Uterus (tissue), 2 donors: ENCODE results near the gene MCM5.

ENCODE experiments used
- CTCF ChIP-seq, 4 experiments: fragments of 200-600 bp in 2 of 4; fragments of 450-650 bp in 2 of 4; sonication (generic) in 2 of 4; IDR thresholded peaks; one replicate each; pipeline ENCODE4 v1.5.1; 2016 to 2019; ENCODE audit warnings: antibody characterized with exemption in 4 of 4, mild to moderate bottlenecking in 2 of 4, moderate library complexity in 1 of 4
- POLR2A ChIP-seq, 2 donors: fragments of 450-650 bp; IDR thresholded peaks; one replicate each; pipeline ENCODE4 v1.6.1; 2016; ENCODE audit warnings: antibody characterized with exemption in 2 of 2, mild to moderate bottlenecking in 1 of 2, moderate library complexity in 1 of 2

GRCh38 chr22:35390933-35391332 lies 9.0 kb upstream of the MCM5 start:
- TF ChIP-seq CTCF (IDR thresholded peaks at IDR 0.05) (no peak), POLR2A (IDR thresholded peaks at IDR 0.05) (no peak)
